HL-60 (cell line): Measurements from ENCODE around the gene BDH2.

ENCODE experiments used
- CTCF ChIP-seq: IDR thresholded peaks from one replicate; pipeline ENCODE4 v1.5.1; 2011; ENCODE audit warnings: low read length, control low read depth, inconsistent platforms; ENCODE audit not compliant: insufficient read depth
- GABPA ChIP-seq: IDR thresholded peaks from 2 replicates; pipeline ENCODE4 v1.6.1; 2012; ENCODE audit warnings: low read depth
- POLR2AphosphoS5 ChIP-seq: IDR thresholded peaks from 2 replicates; pipeline ENCODE4 v1.6.1; 2012; ENCODE audit warnings: low read depth
- REST ChIP-seq: IDR thresholded peaks from 2 replicates; pipeline ENCODE4 v1.6.1; 2012; ENCODE audit warnings: low read depth; ENCODE audit not compliant: insufficient replicate concordance
- SPI1 ChIP-seq: IDR thresholded peaks from 2 replicates; pipeline ENCODE4 v1.6.1; 2012; ENCODE audit warnings: low read depth, mild to moderate bottlenecking, borderline replicate concordance

GRCh38 chr4:103098341-103098740 lies 1.3 kb downstream of the BDH2 start:
- TF ChIP-seq CTCF (no peak), GABPA (no peak), POLR2AphosphoS5 (no peak), REST (no peak), SPI1 (no peak)
